ENCODE measurements around the gene CCDC87. TPM values are rescaled to one million over a fixed set of nuclear protein-coding genes. Genes with fewer than 3 reads are reported as not detected.

CCDC87 gene
- total RNA-seq, 1 experiment from 2014 or later, result 1.1 TPM

GRCh38 chr11:66569076-66569475, 23.8 kb downstream of the CCDC87 start:
- no peak for DNase-seq
- no peak overlapping the region for H2BK15ac ChIP-seq (ENCODE audit: low read depth, low read length)
- H3K79me1 ChIP-seq (ENCODE audit: insufficient read depth, low read depth, low read length, poor library complexity, severe bottlenecking), result no peaks in the 10 kb centered on the region
- no peak overlapping the region for H4K8ac ChIP-seq (replicated peaks; ENCODE audit: insufficient read length, low read depth, low read length)
- Mint-ChIP-seq H3K36me3 (ENCODE audit: insufficient read depth in 1 of 3, low read depth in 3 of 3) (peaks cover 7 to 23% (median 10%) of the 10 kb centered on the region in 3 experiments), H3K9me3 (peaks cover 15 to 21% of the 10 kb centered on the region in 2 experiments), H3K27me3 (ENCODE audit: low read depth) (peaks cover 6% of the 10 kb centered on the region), H3K27ac (peak overlapping the region; percentile 96 to 100 (median 98); a peak in 6 of 7 replicates), H3K4me1 (peaks cover 33% of the 10 kb centered on the region in 2 experiments), H3K4me3 (no peak overlapping the region)
- H4K91ac ChIP-seq (ENCODE audit: insufficient read length, low read depth, low read length), result no peak overlapping the region
- H3K4ac ChIP-seq (ENCODE audit: low read depth, low read length), result no peak overlapping the region
- no peak overlapping the region for H3K23ac ChIP-seq (ENCODE audit: insufficient read length, low read depth, low read length)
- no peak overlapping the region for H2BK120ac ChIP-seq (ENCODE audit: low read depth, low read length, poor library complexity, severe bottlenecking)
- no peak overlapping the region for H2AFZ ChIP-seq (ENCODE audit: low read length)
- no peak overlapping the region for H3K4me2 ChIP-seq (ENCODE audit: insufficient read depth, insufficient read length, low read length)
- H2BK12ac ChIP-seq (ENCODE audit: insufficient read length, low read depth, low read length), result no peak overlapping the region
- H3K56ac ChIP-seq (ENCODE audit: insufficient read length, low read depth, low read length), result no peak overlapping the region
- no peaks in the 10 kb centered on the region for H3K27me3 ChIP-seq (ENCODE audit: insufficient read depth, low read length)
- H2BK20ac ChIP-seq (ENCODE audit: low read depth, low read length, poor library complexity, severe bottlenecking), result no peak overlapping the region
- H3K9ac ChIP-seq (ENCODE audit: extremely low read depth, insufficient read length, low read length), result no peak overlapping the region
- H3K18ac ChIP-seq (ENCODE audit: insufficient read length, low read depth, low read length), result peak overlapping the region; percentile 34
- H3T11ph ChIP-seq (ENCODE audit: low read length), result no peak overlapping the region
- H3K14ac ChIP-seq (ENCODE audit: insufficient read depth, low read length), result peak overlapping the region; percentile 58; the same call in 1 of the 2 replicates
- H3K79me2 ChIP-seq (ENCODE audit: insufficient read depth, low read length), result no peaks in the 10 kb centered on the region
- no CpG with 5 or more reads among the region's 7 CpGs for WGBS (ENCODE audit: extremely low coverage, insufficient read length, low lambda C conversion rate)
- H3K27ac ChIP-seq (ENCODE audit: insufficient read length, low read depth, low read length), result no peak overlapping the region
- H4K5ac ChIP-seq (ENCODE audit: insufficient read length, low read depth, low read length), result no peak overlapping the region
- no peaks in the 10 kb centered on the region for H3K23me2 ChIP-seq (ENCODE audit: insufficient read length, low read depth, low read length, poor library complexity, severe bottlenecking)
- H2AK5ac ChIP-seq (ENCODE audit: insufficient read length, low read length), result no peak overlapping the region
- no peak overlapping the region for H2BK5ac ChIP-seq (ENCODE audit: insufficient read length, low read length)
- peaks cover 11% of the 10 kb centered on the region for H3K4me1 ChIP-seq (ENCODE audit: insufficient read depth, low read length)
- no peak for TF ChIP-seq CTCF (conservative IDR thresholded peaks at IDR 0.05)
- H4K20me1 ChIP-seq (ENCODE audit: control insufficient read depth, insufficient read depth, insufficient read length), result no peaks in the 10 kb centered on the region
- H3K9me3 ChIP-seq (ENCODE audit: control insufficient read depth, low read depth, low read length), result no peaks in the 10 kb centered on the region

Measured in H9 (cell line).